IgD-negative memory B cell (primary cell): ENCODE measurements around the gene CYB5R3. TPM values are rescaled to one million over a fixed set of nuclear protein-coding genes. Genes with fewer than 3 reads are reported as not detected.

Experiments used
- H3K27ac Mint-ChIP-seq, 3 donors: one replicate each; pipeline ENCODE4 v1.8.0; 2020 to 2022; ENCODE audit warnings: mild to moderate bottlenecking in 3 of 3, mixed read lengths in 3 of 3, moderate library complexity in 1 of 3
- H3K27me3 Mint-ChIP-seq: one replicate; pipeline ENCODE4 v1.8.0; 2021; ENCODE audit warnings: mixed read lengths
- H3K36me3 Mint-ChIP-seq: one replicate; pipeline ENCODE4 v1.8.0; 2020; ENCODE audit warnings: mild to moderate bottlenecking, mixed read lengths
- H3K4me1 Mint-ChIP-seq, 3 donors: one replicate each; pipeline ENCODE4 v1.8.0; 2020 to 2022; ENCODE audit warnings: mixed read lengths in 3 of 3, mild to moderate bottlenecking in 1 of 3
- H3K4me3 Mint-ChIP-seq, 4 donors: one replicate each; pipeline ENCODE4 v1.8.0; 2020 to 2022; ENCODE audit warnings: mild to moderate bottlenecking in 4 of 4, mixed read lengths in 4 of 4, moderate library complexity in 3 of 4
- H3K9me3 Mint-ChIP-seq, 3 donors: one replicate each; pipeline ENCODE4 v1.8.0; 2020 to 2021; ENCODE audit warnings: mixed read lengths in 3 of 3, mild to moderate bottlenecking in 1 of 3
- polyA plus RNA-seq: library from polyadenylated mRNA; unstranded; fragments of 300-500 nt; fragmentation: Illumina TruSeq; gene quantifications from one replicate; pipeline ENCODE4 v1.2.3, GENCODE V29; 2021

The CYB5R3 gene
- polyA plus RNA-seq, 1 donor from 2014 or later, result 138 TPM

GRCh38 chr22:42644422-42645340, 4.5 kb downstream of the CYB5R3 start:
- Mint-ChIP-seq H3K4me1 (peaks cover 24 to 39% (median 32%) of the 10 kb centered on the region in 3 donors), H3K27ac (peak overlapping the region in 1 of 3 donors; percentile 59), H3K27me3 (no peaks in the 10 kb centered on the region), H3K4me3 (peak overlapping the region in 3 of 4 donors; percentile 17 to 68 (median 64)), H3K9me3 (no peaks in the 10 kb centered on the region), H3K36me3 (peaks cover 3% of the 10 kb centered on the region)

DNA sequence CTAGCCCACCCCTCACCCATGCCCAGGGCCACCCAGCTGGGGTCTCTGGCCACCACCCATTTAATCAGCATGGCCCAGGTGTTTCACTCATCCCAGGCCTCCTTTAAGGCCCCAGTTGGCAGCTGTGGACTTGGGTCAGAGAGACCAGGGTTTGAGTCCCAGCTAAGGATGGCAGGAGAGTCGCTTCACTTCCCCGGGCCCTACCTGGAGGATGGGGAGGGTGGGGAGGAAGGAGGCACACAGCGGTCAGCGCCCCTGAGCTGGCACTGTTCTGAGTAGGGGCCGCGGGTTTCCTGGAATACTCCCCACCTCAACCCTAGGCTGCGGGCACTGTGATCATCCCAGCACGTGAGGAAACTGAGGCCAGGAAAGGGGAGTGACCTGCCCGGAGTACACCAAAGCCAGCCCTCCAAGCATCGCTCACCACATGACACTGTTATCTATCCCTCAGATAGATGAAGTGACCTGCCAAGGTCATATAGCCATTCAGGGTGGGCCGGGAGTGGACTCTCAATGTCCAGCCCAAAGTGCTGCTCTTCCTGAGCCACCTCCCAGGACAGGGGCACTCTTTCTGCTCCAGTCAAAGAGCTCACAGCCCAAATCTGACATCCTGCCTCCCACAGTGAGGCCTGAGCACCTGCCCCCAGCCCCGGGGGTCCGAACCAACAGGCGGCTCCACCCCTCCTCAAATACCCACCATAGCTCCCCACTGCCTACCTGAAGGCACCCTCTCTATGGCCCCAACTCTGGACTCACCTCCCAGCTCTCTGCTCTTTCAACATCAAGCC, 5.4 kb downstream of the CYB5R3 start:
- H3K4me1 Mint-ChIP-seq, result peaks cover 24 to 39% (median 32%) of the 10 kb centered on the region in 3 donors
- peak overlapping the region in 3 of 4 donors; percentile 16 to 71 (median 47) for H3K4me3 Mint-ChIP-seq
- H3K27ac Mint-ChIP-seq, result peak overlapping the region in 2 of 3 donors; percentile 23 to 59
- H3K9me3 Mint-ChIP-seq, result no peaks in the 10 kb centered on the region
- H3K27me3 Mint-ChIP-seq, result no peaks in the 10 kb centered on the region
- H3K36me3 Mint-ChIP-seq, result peaks cover 3% of the 10 kb centered on the region

DNA sequence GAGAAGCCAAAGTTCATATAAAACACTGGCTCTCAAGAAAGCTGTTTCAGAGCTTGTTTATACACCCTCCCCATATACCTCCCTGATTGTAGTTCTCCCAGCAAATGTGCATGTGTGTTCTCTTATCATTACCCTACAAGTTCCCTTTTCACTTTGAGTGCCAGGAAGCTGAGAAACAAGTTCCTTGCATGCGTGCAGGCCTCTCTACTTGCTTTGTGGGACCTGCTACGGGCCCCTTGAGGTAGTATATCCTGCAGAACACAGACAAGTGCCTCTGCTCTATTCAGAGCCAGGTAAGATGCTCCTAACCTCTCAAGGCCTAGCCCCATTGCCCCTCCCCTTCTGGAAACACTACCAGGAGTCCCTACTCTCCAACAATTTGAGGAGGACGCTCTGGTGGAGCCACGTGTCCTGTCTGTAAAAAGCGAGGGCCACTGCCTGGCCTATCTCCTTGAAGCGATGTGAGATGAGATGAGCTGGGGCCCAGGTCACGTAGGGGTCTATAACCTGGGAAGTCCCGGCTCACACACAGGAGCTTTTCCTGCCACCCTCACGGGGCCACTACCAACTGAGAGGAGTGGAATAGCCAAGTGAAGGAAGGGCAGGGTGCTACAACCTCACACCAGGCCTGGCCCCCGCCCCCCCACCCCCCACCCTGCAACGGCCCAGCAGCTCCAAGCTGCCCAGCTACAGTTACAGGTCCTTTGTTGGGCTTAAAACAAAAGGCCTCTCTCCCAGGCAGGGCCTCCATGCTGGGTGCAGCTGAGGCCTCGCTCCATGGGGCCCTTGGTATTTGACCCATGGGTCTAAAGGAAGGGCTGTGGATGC, 6.2 kb downstream of the CYB5R3 start:
- Mint-ChIP-seq H3K4me3 (peak overlapping the region in 3 of 4 donors; percentile 55 to 66 (median 61)), H3K36me3 (peaks cover 3% of the 10 kb centered on the region), H3K27me3 (no peaks in the 10 kb centered on the region), H3K9me3 (no peaks in the 10 kb centered on the region), H3K4me1 (peaks cover 24 to 37% (median 29%) of the 10 kb centered on the region in 3 donors), H3K27ac (peak overlapping the region in 1 of 3 donors; percentile 87)

- peaks cover 24 to 29% (median 26%) of the 10 kb centered on the region in 3 donors for H3K4me1 Mint-ChIP-seq
- no peak overlapping the region for H3K27ac Mint-ChIP-seq
- H3K9me3 Mint-ChIP-seq, result no peaks in the 10 kb centered on the region
These were observed 7.3 kb downstream of the CYB5R3 start for GRCh38 chr22:42641801-42642413.

DNA sequence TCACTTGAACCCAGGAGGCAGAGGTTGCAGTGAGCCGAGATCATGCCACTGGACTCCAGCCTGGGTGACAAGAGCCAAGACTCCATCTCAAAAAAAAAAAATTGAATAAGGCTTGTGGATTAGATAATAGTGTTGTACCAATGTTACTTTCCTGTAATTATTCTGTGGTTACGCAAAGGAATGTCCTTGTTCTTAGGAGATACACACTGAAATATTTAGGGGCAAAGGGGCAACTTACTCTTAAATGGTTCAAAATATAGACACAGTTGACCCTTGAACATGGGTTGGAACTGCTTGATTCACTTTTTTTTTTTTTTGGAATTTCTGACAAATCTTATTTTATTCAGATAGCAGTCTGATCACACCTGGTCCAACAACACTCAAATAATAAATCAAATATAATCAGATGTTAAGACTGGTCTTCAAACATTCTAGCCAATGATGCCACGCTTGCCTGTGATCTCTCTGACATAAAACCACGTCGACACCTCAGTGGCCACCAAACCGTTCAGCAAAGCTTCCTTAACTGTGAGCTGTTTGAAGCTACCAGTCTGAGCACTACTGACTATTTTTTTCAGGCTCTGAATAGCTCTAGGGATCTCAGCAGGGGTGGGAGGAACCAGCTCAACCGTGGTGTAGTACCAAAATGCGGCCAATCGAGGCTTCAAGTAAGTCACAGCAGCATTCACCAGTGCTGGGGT, 9.5 kb downstream of the CYB5R3 start:
- Mint-ChIP-seq H3K27ac (peak overlapping the region in 1 of 3 donors; percentile 39), H3K9me3 (no peaks in the 10 kb centered on the region), H3K36me3 (peaks cover 2% of the 10 kb centered on the region), H3K4me1 (peaks cover 13 to 26% (median 17%) of the 10 kb centered on the region in 3 donors), H3K4me3 (no peak overlapping the region), H3K27me3 (no peaks in the 10 kb centered on the region)

More at GRCh38 chr22:42641801-42642413, 7.3 kb downstream of the CYB5R3 start:
- Mint-ChIP-seq H3K36me3 (peaks cover 5% of the 10 kb centered on the region), H3K27me3 (no peaks in the 10 kb centered on the region), H3K4me3 (no peak overlapping the region)

GRCh38 chr22:42637555-42637954, 11.6 kb downstream of the CYB5R3 start:
- Mint-ChIP-seq H3K27me3 (no peaks in the 10 kb centered on the region), H3K4me1 (peaks cover 2 to 13% (median 4%) of the 10 kb centered on the region in 3 donors), H3K9me3 (no peaks in the 10 kb centered on the region), H3K27ac (peak overlapping the region in 1 of 3 donors; percentile 43), H3K4me3 (no peak overlapping the region), H3K36me3 (peaks cover 4% of the 10 kb centered on the region)

- H3K36me3 Mint-ChIP-seq, result peaks cover 4% of the 10 kb centered on the region
- peaks cover 0 to 8% (median 4%) of the 10 kb centered on the region in 3 donors for H3K4me1 Mint-ChIP-seq
- H3K9me3 Mint-ChIP-seq, result no peaks in the 10 kb centered on the region
- H3K27me3 Mint-ChIP-seq, result no peaks in the 10 kb centered on the region
- H3K27ac Mint-ChIP-seq, result no peak overlapping the region
- H3K4me3 Mint-ChIP-seq, result no peak overlapping the region
These were observed 12.7 kb downstream of the CYB5R3 start for GRCh38 chr22:42636506-42636905.

DNA sequence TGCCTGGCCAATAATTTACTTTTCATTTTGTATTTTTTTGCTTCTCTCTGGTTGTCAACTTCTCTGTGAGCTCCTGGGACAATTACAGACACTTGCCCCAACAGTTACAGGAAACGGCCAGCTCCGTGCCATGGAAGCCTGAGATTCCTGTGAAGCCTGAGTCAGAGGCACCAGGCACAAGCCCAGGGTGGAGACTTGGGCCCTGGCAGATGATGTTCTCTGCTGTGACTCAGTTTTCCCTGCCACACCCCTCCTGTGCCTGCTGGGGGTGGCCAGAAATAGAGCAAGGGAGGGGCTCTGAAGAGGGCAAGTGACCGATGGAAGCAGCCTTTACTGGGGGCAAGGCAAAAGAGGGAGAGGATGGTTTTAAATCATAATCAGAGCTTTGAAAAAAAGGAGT, 13.7 kb downstream of the CYB5R3 start:
- H3K27ac Mint-ChIP-seq, result peak overlapping the region in 1 of 3 donors; percentile 59
- H3K9me3 Mint-ChIP-seq, result no peaks in the 10 kb centered on the region
- H3K4me1 Mint-ChIP-seq, result peaks cover 0 to 4% (median 2%) of the 10 kb centered on the region in 3 donors
- no peaks in the 10 kb centered on the region for H3K27me3 Mint-ChIP-seq
- H3K36me3 Mint-ChIP-seq, result peaks cover 4% of the 10 kb centered on the region
- H3K4me3 Mint-ChIP-seq, result no peak overlapping the region

DNA sequence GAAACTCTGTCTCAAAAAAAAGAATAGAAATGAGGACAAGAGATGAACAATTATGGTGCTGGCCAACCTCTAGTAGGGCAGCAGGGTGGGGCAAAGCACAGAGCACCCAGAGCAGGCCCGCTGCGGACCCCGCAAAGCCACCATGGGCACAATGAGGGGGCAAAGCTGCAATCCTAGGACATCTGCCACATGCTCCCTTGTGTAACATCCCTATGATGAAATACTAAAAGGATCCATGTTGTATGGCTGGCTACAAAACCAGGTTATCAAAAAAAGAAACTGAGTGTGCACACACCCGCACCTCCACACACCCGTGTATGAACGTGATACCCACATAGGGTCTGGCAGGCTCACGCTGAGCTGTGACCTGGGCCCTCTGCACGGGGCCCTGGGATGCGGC, 16.2 kb downstream of the CYB5R3 start:
- H3K9me3 Mint-ChIP-seq, result no peaks in the 10 kb centered on the region
- no peak overlapping the region for H3K27ac Mint-ChIP-seq
- no peaks in the 10 kb centered on the region for H3K27me3 Mint-ChIP-seq
- peaks cover 0 to 2% (median 1%) of the 10 kb centered on the region in 3 donors for H3K4me1 Mint-ChIP-seq
- no peak overlapping the region for H3K4me3 Mint-ChIP-seq
- H3K36me3 Mint-ChIP-seq, result peaks cover 4% of the 10 kb centered on the region

DNA sequence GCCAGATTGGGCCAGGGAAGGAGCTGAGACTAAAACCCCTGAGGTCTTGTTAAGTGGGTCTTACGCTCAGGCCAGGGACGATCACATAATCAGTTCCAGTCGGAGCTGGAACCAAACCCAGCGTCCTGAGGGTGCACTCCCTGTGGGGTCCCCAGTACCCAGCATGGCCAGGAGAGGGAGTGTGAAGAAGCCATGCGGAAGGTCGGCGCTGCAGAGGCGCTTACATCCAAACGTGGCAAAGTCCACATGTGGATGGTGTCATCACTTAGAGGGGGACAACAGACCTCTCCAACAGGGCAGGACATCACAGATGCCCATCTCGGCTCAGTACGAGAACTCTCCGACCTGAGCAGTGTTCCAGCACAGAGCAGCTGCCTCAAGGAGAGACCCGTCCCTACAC, 17.1 kb downstream of the CYB5R3 start:
- H3K4me3 Mint-ChIP-seq, result no peak overlapping the region
- no peaks in the 10 kb centered on the region for H3K27me3 Mint-ChIP-seq
- H3K9me3 Mint-ChIP-seq, result no peaks in the 10 kb centered on the region
- peaks cover 0 to 1% (median 0%) of the 10 kb centered on the region in 3 donors for H3K4me1 Mint-ChIP-seq
- H3K36me3 Mint-ChIP-seq, result peaks cover 2% of the 10 kb centered on the region
- H3K27ac Mint-ChIP-seq, result no peak overlapping the region

DNA sequence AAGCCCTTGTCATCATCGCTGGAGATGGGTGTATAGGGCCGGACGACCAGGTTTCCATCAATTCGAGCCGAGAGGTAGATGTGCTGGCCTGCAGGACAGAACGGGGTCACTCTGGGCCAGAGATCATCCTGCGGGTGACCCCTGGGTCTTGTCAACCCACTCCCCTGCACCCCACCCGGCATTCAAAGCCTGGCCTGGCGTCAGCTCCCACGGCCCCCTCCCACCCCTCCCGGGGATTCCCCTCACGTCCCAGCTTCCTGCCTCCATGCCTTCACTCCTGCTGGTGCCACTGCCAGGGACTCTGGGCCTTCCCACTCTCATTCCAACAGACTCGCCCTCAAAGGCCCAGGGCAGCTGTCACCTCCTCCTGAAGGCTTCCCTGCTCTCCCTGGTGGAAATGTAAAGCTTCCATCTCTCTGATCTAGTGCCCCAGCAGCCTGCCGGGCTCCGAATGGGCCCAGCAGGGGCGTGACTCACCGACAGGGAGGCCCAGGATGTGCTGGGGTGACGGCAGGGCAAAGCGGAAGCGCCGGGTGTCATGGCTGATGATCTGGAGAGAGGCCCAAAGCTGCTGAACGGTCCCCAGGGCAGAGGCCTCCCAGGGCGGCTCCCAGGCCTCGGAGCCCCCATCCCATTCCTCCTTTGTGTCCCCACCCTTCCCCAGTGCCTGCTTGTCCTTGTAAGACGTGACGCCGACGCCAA, 18.1 kb downstream of the CYB5R3 start:
- peaks cover 0 to 1% (median 0%) of the 10 kb centered on the region in 3 donors for H3K4me1 Mint-ChIP-seq
- no peak overlapping the region for H3K27ac Mint-ChIP-seq
- peaks cover 2% of the 10 kb centered on the region for H3K36me3 Mint-ChIP-seq
- H3K9me3 Mint-ChIP-seq, result no peaks in the 10 kb centered on the region
- H3K4me3 Mint-ChIP-seq, result no peak overlapping the region
- H3K27me3 Mint-ChIP-seq, result no peaks in the 10 kb centered on the region

DNA sequence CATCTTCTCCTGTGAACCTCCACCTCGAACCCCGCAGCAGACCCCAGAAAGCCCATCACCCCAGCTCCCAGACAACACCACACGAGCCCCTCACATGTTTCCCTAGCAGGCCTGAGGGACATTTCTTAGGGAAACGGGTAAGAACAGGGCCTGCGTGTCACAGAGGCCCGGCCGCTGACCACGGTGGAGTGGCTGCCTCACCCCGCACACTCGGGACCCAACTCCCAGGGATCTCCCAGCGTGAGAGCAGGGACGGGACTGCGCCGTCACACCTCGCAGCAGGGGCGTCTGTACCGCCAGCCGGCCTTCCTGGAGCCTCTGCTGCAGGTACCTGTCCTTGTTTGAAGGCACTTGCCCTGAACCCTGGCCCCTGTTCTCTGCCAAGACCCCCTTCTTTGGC, 19.0 kb downstream of the CYB5R3 start:
- H3K27ac Mint-ChIP-seq, result no peak overlapping the region
- peaks cover 0 to 4% (median 1%) of the 10 kb centered on the region in 3 donors for H3K4me1 Mint-ChIP-seq
- peaks cover 2% of the 10 kb centered on the region for H3K36me3 Mint-ChIP-seq
- H3K9me3 Mint-ChIP-seq, result no peaks in the 10 kb centered on the region
- H3K27me3 Mint-ChIP-seq, result no peaks in the 10 kb centered on the region
- H3K4me3 Mint-ChIP-seq, result no peak overlapping the region

DNA sequence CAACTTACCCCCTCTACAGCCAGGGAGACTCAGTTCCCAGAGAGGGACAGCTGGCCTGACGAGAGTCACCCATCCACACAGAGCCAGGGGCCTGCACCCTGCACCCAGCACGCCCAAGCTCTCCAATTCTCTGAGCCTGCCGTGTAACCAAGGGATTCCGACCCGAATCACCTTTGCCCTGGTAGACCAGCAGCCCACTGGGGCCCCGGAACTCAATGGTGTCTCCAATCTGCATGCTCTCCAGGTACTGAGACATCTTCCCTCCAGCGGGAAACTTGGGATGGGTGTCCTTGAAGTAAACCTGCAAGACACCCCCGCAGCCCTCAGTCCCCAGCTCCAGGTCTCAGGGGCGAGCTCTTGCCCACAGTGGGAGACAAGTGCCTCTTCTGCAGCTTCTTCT, 21.2 kb downstream of the CYB5R3 start:
- H3K27ac Mint-ChIP-seq, result no peak overlapping the region

More for the DNA sequence above, 21.2 kb downstream of the CYB5R3 start:
- H3K27me3 Mint-ChIP-seq, result no peaks in the 10 kb centered on the region
- peaks cover 8 to 16% (median 13%) of the 10 kb centered on the region in 3 donors for H3K4me1 Mint-ChIP-seq
- no peak overlapping the region for H3K4me3 Mint-ChIP-seq
- H3K9me3 Mint-ChIP-seq, result no peaks in the 10 kb centered on the region
- peaks cover 2% of the 10 kb centered on the region for H3K36me3 Mint-ChIP-seq
